HEK293 (cell line): ENCODE measurements around the gene ARHGEF28.

Source experiments
- CTCF ChIP-seq: fragments of 450-650 bp; formaldehyde crosslinking; IDR thresholded peaks from 2 replicates; pipeline ENCODE4 v1.5.1; 2016; ENCODE audit warnings: missing biosample characterization, missing genetic modification characterization
- ZBTB49 ChIP-seq: fragments of 450-650 bp; formaldehyde crosslinking; IDR thresholded peaks from 2 replicates; pipeline ENCODE4 v1.5.1; 2016; ENCODE audit warnings: missing biosample characterization, missing genetic modification characterization, low read depth
- ZNF10 ChIP-seq: fragments of 450-650 bp; formaldehyde crosslinking; IDR thresholded peaks from 2 replicates; pipeline ENCODE4 v1.5.1; 2017; ENCODE audit warnings: missing biosample characterization, missing genetic modification characterization
- ZNF274 ChIP-seq, 2 experiments: fragments of 200-500 bp in 1 of 2; fragments of 450-650 bp in 1 of 2; sonication (Bioruptor generic) in 1 of 2; formaldehyde crosslinking in 1 of 2; IDR thresholded peaks; 2 replicates each; pipeline versions ENCODE4 v1.5.1 to v1.6.1; 2014 to 2016; ENCODE audit warnings: borderline replicate concordance in 1 of 2, inconsistent platforms in 1 of 2, low read length in 1 of 2, missing biosample characterization in 1 of 2, missing genetic modification characterization in 1 of 2
- ZNF555 ChIP-seq: fragments of 450-650 bp; formaldehyde crosslinking; conservative IDR thresholded peaks from 2 replicates; pipeline ENCODE4 v1.5.1; 2017; ENCODE audit warnings: missing biosample characterization, mild to moderate bottlenecking, missing genetic modification characterization, inconsistent platforms
- ZNF645 ChIP-seq: fragments of 450-650 bp; formaldehyde crosslinking; IDR thresholded peaks from 2 replicates; pipeline ENCODE4; 2016; ENCODE audit warnings: missing biosample characterization, missing genetic modification characterization

- TF ChIP-seq ZNF10 (tag by site-specific recombination) (no peak), ZNF555 (no peak), ZBTB49 (tag by site-specific recombination) (no peak), CTCF (tag by site-specific recombination) (no peak), ZNF274 (IDR thresholded peaks at IDR 0.05; ENCODE audit: low read length) (no peak), ZNF274 (tag by site-specific recombination; IDR thresholded peaks at IDR 0.05; ENCODE audit: borderline replicate concordance) (no peak), ZNF645 (tag by site-specific recombination) (no peak)
These were observed 209.7 kb downstream of the ARHGEF28 start for GRCh38 chr5:73835726-73836125.
